Measurements from ENCODE around the gene ADAMTS13. TPM values are rescaled to one million over a fixed set of nuclear protein-coding genes. Genes with fewer than 3 reads are reported as not detected.
A peak's percentile ranks its signal among the peaks of the same experiment; 100 is the strongest.

Gene ADAMTS13
- total RNA-seq, 1 donor from 2014 or later = 1.2 TPM

DNA sequence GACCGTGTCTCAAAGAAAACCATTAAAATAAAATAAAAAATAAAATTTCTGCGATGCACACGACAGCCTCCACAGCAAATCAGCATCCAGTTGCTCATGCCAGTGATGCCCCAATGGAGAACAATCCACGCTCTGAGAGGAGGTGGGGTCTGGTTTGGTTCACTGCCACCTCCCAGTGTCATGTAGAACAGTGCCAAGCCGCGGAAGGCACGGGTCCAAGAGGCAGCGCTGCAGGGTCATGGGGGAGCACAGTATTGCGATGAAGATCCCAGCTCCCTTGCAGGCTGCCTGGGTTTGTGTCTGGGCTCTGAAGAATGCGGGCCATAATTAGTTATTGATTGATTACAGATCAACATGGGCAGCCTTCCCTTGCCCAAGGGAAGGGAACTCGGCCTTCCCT, 31.5 kb downstream of the ADAMTS13 start:
- peak; percentile 13 for DNase-seq (ENCODE audit: low read depth)

- no peak for DNase-seq (ENCODE audit: low read depth)
Measured at GRCh38 chr9:133454325-133454724, 32.2 kb downstream of the ADAMTS13 start.

GRCh38 chr9:133454943-133455673, 32.9 kb downstream of the ADAMTS13 start:
- DNase-seq (ENCODE audit: low read depth) = no peak

GRCh38 chr9:133455936-133456335, 33.8 kb downstream of the ADAMTS13 start:
- DNase-seq (ENCODE audit: low read depth) = no peak

GRCh38 chr9:133456409-133456808, 34.2 kb downstream of the ADAMTS13 start:
- no peak for DNase-seq (ENCODE audit: low read depth)

GRCh38 chr9:133457233-133457632, 35.1 kb downstream of the ADAMTS13 start:
- no peak for DNase-seq (ENCODE audit: low read depth)

GRCh38 chr9:133457748-133458147, 35.6 kb downstream of the ADAMTS13 start:
- no peak for DNase-seq (ENCODE audit: low read depth)

DNA sequence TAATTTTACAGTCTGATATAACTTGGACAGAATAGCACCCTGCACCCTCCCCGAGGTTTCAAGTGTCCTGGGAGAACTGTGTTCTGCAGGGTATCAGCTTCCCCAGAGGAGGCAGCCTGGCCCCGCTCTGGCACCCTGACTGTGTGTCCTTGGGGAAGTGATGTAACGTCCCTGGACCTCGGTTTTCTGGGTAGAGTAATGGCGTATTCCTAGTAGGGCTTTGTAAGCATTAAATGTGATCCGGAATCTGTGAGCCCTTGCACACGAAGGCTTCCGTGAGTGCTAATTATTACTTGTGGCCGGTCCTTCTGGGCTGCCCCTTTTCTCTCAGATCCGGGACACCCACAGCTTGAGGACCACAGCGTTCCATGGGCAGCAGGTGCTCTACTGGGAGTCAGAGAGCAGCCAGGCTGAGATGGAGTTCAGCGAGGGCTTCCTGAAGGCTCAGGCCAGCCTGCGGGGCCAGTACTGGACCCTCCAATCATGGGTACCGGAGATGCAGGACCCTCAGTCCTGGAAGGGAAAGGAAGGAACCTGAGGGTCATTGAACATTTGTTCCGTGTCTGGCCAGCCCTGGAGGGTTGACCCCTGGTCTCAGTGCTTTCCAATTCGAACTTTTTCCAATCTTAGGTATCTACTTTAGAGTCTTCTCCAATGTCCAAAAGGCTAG, 36.6 kb downstream of the ADAMTS13 start:
- DNase-seq (ENCODE audit: low read depth) = no peak

GRCh38 chr9:133459476-133460404, 37.6 kb downstream of the ADAMTS13 start, which contains the start of gene CACFD1:
Gene CACFD1 (plus strand): TSS chr9:133459978. CDS start chr9:133460067, 89 bp downstream.
- peak; percentile 91 for DNase-seq (ENCODE audit: low read depth)

GRCh38 chr9:133460405-133461175, 38.4 kb downstream of the ADAMTS13 start:
- DNase-seq (ENCODE audit: low read depth) = peak; percentile 48

GRCh38 chr9:133461975-133462374, 39.8 kb downstream of the ADAMTS13 start:
- DNase-seq (ENCODE audit: low read depth) = peak; percentile 72

DNA sequence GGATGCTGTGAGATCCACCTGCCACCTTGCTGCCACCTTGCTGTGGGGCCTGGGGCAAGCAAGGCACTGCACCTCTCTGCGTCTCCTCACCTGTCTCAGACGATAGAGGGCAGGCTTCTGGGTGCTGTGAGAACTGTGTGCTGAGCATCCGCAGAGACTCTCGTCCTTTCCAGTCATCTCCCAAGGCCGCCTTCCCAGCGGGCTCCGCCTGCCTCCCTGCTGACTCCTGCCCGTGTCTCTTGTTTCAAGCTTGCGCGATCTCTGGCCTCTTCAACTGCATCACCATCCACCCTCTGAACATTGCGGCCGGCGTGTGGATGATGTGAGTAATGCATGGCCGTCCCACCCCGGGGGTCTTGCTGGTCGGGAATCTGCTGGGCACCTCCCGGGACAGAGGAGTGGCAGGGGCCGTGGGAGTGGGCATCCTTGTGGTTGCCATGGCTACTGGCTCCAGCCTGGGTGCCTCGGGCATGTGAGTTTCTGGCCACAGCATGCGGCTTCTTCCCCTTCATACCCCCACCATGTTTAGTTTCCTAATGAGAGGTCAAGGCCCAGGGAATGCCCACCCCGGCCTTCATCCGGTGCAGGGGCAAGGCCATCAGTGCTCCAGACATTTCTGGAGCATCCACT, 41.2 kb downstream of the ADAMTS13 start:
- no peak for DNase-seq (ENCODE audit: low read depth)

DNA sequence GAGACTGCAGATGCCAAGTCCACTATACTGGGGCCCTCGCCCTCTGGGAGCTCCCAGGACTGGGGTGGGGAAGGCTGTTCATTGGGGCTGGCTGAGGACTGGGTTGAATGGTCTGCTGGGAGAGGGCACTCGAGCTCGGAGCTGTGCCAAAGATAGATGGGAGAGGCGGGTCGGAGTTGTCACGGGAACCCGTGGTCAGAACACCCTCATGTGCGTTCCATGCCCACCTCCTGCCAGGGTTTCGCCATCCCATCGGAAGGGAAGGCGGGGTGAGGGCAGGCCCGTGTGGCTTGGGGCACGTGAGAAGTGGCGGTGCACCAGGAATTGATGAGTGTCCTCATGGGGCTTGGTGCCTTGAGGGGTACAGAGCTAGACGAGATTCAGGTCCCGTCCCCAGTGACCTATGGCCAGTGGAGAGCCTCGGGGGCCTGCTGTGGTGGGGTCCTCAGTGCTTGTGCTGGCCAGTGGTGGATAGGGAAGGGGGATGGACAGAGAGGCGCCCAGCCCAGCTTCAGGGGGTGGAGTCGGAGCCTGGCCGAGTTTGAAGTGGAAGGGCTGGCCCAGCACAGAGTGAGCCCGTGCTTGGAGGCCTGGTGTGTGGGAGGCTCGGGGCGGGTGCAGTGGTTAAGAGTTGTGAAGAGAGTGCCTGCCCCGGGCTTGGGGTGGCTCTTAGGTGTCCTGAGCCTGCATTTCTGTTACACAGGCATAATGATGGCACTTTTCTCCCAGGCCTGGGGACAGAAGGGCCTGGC, 41.9 kb downstream of the ADAMTS13 start:
- no peak for DNase-seq (ENCODE audit: low read depth)

DNA sequence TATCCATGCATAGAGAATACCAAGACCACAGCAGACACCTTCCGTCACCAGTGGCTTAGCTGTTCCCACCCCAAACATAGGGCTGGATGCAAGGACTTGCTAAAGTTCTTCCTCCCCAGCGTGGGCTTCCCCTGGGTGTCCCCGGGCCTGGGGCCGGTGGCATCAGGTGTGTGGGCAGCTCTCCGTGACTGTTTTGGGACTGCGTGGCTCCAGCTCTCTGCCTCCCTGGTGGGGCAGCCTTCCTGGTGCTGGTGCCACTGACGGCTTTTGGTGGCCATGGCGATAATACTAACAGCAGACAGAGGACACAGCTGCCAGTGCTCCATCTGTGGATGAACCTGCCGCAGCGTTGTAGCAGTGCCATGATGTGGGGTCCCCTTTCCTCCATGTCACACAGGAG, 42.5 kb downstream of the ADAMTS13 start:
- no peak for DNase-seq (ENCODE audit: low read depth)

- DNase-seq (ENCODE audit: low read depth) = no peak
Measured at GRCh38 chr9:133465984-133466383, 43.8 kb downstream of the ADAMTS13 start.

DNA sequence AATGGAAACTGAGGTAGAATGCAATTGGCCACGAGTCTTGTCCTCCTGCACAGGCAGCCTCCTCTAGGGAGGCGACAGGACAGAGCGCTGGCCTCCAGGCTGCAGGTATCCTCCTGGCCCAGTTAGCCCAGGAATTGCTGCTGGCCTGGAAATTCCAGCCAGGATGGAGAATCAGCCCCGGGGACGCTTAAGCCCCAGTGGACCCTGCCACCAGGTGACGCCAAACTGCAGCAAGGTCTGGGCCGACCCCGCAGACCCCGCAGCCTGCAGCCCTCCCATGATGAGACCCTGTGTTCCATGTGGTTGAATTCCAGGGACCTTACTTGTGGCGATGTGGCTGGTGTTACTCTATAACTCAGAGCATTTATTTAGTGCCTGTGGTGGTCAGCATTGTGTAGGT, 44.9 kb downstream of the ADAMTS13 start:
- no peak for DNase-seq (ENCODE audit: low read depth)

- no peak for DNase-seq (ENCODE audit: low read depth)
Measured at GRCh38 chr9:133468374-133468773, 46.2 kb downstream of the ADAMTS13 start.

DNA sequence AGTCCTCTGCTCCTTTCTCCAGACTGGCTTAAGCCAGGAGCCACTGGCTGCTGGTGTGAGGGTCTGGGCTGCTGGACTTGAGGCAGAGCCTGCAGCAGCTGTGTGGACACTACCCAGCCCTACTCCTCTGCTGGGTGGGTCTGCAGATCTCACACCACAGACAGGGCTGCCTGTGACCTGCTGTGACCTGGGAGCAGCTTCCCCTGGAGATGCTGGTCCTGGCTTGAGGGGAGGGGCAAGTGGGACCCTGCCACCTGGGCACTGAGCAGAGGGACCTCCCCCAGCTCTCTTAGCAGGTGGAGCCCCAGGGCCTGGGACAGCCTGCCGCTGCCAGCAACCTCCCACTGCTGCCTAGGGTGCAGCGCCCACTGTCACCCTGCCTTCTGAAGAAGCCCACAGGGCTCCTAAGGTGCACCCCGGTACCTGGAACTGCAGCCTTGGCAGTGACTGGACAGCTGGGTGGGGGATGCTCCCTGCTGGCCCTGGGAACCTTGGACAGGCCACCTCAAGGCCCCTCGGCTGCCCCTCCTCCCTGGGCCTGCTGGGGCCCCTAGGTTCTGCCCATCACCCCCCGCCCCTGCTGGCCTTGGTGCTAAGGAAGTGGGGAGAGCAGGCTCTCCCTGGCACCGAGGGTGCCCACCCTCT, 46.7 kb downstream of the ADAMTS13 start:
- DNase-seq (ENCODE audit: low read depth) = no peak

GRCh38 chr9:133470427-133470924, 48.3 kb downstream of the ADAMTS13 start:
- DNase-seq (ENCODE audit: low read depth) = no peak

Data from myocyte (in vitro differentiated cells).